GM21381 (cell line): ENCODE measurements around the gene TMEM235.
A peak's percentile ranks its signal among the peaks of the same experiment; 100 is the strongest.
"Not testable (repeated sequence)": the region's sequence is repeated elsewhere in the genome, so short reads cannot be mapped to it uniquely, and the experiment has no call there.

Experiments used
- ATAC-seq: cut with Tn5 transposase; IDR thresholded peaks from one replicate; pipeline ENCODE4 v1.9.1; 2021; ENCODE audit warnings: mild to moderate bottlenecking, moderate library complexity; ENCODE audit not compliant: unreplicated experiment

TMEM235 gene

DNA sequence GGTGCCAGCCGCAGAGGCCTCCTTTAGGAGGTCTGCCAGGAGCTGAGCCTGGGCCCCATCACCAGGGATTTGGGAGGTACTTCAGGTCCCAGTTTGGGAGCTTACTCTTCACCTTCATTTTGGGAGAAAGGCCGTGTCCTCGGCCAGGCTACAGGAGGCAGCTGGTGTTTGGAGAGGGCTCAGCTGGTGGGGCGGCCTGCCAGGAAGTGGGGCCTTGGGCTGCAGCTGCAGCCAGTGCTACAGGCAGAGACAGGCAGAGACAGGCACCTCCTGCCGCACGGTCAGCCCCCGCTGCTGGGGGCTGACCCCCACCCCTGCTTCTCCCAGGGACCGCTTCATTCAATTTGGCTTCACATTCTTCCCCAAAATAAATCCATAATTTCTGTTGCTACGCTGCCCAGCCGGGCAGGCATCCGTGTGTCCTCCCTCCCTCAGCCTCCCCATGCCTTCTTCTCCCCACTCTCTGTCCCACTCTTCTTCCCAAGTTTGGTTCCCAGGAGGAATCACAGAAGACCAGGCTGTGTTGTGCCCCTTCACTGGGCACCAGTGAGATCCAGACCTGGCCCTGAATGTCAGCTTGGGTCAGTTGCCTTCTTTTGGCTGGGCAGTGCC lies 6.1 kb downstream of the TMEM235 start:
- ATAC-seq, result no peak

DNA sequence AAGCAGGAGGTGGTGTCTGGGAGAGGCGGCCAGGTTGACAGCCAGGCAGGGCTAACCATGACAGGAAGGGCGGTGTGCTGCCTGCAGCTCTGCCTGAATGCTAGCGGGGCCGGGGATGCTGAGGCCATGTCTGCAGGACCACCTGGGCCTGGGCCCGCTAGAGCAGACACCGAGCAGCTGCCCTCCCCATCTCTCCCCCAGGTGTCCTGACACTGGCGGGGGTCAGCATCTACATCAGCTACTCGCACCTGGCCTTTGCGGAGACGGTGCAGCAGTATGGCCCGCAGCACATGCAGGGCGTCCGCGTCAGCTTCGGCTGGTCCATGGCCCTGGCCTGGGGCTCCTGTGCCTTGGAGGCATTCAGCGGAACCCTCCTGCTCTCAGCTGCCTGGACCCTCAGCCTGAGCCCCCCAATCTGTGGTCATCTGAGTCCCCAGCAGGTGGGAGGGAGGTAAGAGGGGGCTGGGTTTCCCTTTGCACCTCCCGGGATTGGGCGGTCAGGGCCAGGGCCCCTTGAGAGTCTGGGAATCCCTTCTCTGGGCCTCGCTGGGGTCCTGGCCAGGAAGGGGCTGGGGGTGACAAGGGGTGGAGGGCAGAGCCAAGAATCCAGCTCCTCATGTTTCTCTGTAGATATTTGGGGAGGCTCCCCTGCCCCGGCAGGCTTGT lies 7.5 kb downstream of the TMEM235 start:
- no peak for ATAC-seq

DNA sequence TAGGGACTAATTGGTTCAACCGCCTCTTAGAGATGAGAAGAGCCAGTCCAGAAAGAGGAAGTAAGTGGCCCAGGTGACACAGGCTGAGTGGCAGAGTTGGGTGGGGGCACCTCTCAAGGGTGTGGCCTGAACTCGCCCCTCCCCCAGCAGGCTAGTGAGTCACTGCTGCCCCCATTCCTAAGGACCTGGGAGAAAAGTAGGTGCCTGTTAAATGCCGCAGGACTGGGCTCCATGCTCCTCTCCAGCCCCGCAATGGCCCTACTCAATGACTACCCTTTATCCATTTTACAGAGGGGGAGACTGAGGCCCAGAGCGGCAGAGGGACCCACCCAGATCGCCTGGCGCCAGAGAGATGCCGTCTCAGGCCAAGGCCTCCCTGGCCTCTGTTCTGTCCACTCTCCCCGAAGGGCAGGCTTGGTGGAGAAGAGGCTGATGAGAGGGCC lies 8.1 kb downstream of the TMEM235 start:
- ATAC-seq, result no peak

DNA sequence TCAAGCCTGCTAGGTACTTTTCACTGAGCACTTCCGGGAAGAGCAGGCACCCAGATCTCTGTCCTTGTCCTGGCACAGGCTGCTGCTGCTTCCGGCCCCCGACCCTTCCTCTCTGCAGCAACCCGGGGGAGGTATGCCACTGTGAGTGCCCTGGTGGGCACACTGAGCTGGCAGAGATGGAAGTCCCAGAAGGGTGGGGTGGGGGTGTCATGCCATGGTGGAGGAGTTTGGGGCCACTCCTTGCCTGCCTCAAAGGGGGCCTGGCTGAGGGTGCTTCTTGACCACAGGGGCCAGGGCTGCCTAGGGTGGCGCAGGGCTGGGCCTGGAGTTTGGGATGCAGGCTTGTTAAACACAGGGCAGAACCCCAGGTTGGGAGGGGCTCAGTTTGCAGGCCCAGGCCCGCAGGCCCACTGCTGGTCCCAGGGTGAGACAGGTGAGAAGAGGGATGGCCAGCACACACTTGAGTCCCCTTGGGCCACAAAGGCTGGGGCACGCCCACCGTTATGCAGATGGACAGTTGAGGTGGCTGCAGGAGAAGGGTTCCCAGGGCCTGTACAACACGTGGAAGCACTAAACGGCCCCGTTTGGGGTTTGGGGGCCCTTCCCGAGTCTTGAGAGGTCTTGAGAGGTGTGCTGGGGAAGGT lies 8.7 kb downstream of the TMEM235 start:
- ATAC-seq, result no peak

DNA sequence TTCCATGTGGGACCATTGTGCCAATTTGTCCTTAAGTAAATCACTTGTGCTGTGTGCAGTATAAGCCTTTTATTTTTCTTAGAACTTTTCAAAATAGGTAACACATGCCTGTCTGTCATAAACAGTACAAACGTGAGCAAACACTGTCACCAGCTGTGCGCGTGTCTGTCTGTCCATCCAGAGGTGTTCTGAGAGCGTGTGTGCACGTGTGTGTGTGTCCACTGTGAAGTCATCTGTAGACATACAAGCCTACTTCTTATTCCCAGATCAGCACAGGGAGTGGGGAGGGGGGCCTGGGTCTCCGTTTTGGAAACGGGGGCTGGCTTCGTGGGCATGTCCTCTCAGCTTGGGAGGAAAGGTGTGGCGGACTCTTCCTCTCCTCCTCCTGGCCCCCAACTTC lies 9.4 kb downstream of the TMEM235 start:
- ATAC-seq, result no peak

DNA sequence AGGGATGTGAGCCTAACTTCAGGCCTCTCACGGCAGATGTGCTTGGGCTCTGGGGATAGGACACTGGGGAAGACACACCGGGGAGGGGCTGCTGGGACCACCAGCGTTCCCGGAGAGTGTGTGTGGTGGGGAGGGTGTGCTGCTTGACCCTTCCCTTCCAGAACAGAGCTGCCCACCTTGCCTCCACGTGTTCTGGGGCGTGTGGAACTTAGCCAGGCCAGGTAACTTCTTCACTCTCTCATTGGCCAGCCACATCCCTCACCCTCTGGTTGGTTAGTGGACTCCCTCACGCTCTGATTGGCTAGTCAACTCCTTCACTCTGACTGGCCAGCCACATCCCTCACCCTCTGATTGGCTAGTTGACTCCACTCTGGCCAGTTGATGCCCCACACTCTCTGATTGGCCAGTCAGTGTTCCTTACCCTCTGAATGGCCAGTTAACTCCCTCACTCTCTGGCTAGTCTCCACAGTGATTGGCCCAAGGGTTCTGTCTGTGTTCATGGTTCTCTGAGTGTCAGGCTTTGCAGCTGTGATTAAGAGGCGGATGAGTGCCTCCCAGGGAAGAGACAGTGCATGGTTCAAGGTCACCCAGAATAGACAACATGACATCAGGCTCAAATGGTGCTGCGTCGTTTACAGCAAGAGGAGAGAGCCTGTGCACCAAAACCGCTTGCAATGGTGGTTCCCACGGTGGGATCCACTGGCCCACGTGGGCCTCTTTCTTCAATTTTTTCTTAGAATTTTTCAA lies 10.0 kb downstream of the TMEM235 start:
- ATAC-seq, result no peak

DNA sequence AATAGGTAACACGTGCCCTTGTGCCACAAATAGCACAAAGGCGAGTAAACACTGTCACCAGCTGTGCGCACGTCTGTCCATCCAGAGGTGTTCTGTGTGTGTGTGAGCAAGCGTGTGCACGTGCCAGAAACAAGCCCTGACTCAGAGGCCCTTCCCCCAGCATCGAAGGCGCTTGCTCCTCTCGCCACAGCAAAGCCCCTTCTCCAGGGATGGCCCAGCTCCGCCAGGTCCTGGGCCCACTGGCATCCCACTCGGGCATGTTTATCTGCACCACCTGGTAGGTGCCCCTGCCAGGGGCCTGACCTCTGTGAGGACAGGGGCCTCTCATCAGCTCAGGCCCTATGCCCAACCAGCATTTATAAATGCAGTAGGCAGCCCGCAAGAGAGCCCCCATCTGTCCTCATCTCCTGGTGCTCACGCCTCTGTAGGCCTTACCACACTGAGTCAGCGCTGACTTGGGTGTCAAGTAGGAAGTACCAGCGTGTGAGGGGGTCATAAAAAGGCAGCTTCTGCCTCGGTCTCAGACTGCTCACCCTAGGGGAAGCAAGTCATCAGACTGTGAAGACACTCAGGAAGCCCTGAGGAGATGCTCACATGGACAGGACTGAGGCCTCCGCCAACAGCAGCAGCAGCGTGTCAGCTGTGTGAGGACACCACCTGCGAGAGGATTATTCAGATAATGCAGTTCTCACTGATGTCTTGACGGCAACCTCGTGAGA lies 10.8 kb downstream of the TMEM235 start:
- no peak for ATAC-seq

DNA sequence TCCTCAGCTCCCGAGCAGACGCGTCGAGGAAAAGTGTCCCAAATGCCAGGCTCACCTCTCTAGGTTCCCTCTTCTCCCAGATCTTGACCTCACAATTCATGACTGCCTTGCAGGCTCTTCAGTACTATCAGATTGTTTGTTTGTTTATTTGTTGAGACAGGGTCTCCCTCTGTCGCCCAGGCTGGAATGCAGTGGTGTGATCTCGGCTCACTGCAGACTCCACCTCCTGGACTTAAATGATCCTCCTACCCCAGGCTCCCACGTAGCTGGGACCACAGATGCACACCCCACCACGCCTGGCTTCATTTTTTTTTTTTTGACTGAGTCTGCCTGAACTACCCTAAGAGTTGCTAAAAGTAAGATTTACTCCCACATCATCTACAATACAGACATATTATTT lies 15.9 kb downstream of the TMEM235 start:
- no peak for ATAC-seq

DNA sequence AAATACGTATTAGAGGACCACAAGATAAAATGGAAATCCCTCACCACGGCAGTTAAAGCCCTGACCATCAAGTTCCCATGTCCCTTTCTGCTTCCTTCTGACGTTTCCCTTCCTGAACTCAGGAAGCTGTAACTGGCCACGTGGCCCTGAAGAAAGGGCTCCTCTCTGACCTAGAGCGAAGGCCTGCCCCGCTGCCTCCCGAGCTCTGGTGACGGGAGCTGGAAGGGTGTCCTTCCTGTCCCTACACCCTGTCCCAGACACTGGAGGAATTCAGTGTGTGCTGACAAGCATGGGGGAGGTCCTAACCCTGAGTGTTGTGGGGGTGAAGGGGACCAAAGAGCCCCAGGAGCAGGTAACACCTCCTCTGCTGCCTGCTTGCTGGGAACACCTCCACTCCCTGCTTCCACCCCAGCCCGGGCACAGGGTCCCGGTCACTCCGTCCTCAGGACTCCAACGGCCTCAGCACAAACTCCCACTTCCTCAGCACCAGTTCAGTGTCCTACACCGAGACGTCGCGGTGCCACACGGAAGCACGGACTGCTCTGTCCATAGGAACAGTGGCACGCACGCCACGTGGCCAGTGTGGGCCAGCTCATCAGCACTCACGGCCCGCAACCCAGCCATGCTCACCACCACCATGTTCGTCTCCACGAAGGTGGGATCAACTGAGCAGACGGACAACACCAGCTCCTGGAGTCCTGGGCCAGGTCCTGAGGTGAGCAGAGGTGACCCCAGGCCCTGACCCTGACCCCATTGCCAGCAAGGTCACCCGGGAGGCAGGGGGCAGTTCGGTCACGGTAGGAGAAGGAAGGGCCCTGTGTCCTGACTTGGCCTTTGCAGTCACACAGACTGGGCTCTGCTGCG lies 16.9 kb downstream of the TMEM235 start:
- ATAC-seq, result no peak

DNA sequence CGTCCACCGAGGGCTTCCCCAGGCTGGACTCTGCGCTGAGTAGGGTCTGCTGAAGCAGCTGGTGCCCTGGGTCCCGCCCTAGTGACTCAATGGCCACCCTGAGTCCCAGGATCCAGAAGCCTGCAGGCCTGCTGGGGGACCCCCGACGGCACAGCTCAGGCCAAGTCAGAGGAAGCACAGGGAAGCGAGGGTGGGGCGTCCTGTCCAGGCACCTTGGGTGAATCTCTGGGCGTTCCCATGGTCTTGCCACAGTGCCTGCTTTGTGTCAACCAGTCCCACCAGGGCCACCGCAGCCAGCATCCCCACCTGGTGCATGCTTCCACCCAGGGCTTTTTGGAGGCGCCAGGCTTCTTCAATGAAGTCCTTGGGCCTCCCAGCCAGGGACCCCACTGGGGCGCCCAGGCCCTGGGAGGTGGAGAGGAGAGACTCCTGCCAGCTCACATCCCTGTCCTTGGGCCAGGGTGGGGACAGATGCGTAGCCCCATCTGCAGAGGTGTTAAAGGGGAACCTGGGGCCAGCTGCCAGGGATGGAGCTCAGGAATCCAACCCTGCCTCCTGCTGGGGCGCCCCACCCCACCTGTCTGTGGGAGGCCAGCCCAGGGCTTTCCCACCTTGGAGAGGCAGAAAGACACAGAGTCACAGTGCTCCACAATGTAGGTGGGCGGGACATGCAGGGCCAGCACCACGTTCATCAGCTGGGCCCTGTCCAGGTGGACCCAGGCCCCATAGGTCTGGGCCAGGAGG lies 17.8 kb downstream of the TMEM235 start:
- ATAC-seq, result no peak

DNA sequence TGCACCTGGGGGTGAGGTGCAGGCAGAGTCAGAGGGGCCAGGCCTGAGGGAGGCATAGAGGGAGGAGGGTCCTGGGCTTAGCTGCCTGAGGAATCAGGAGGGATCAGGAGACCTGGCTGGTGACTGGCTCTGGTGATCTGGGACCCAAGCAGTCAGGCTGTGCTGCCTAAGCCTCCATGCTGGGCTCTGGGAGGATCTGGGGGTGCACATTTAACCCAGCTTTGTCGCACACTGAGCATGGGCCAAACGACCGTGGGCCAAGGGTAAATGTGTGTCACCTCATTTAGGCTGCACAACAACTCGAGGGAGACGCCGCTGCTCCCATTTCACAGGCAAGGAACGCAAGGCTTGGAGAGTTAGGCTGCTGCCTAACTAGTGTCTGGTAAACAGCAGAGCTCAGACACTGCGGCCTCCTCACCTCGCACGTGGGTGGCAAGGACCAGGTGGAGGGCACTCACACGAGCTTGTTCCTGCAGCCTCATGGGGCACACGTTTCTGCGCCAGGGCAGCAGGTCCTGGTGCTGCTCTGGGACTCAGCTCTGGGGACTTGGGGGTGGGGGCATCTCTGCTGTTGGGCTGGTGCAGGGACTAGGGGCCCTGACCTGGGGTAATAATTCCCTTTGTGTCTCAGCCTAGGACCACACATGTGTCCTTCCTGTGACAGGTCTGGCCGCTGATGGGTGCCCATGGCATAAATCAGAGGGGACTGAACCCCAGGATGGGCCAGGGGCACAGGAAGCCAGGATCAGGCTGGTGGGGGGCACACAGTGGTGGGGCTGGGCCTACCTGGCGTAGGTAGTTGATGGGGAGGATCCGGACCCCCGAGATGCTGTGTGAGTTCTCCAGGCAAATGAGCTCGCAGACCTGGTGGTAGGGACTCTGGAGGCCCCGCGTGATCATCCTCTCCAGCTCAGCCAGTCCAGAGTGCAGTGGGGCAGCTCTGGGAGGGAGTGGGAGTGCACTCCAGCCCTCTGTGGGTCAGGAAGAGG lies 18.7 kb downstream of the TMEM235 start:
- no peak for ATAC-seq

DNA sequence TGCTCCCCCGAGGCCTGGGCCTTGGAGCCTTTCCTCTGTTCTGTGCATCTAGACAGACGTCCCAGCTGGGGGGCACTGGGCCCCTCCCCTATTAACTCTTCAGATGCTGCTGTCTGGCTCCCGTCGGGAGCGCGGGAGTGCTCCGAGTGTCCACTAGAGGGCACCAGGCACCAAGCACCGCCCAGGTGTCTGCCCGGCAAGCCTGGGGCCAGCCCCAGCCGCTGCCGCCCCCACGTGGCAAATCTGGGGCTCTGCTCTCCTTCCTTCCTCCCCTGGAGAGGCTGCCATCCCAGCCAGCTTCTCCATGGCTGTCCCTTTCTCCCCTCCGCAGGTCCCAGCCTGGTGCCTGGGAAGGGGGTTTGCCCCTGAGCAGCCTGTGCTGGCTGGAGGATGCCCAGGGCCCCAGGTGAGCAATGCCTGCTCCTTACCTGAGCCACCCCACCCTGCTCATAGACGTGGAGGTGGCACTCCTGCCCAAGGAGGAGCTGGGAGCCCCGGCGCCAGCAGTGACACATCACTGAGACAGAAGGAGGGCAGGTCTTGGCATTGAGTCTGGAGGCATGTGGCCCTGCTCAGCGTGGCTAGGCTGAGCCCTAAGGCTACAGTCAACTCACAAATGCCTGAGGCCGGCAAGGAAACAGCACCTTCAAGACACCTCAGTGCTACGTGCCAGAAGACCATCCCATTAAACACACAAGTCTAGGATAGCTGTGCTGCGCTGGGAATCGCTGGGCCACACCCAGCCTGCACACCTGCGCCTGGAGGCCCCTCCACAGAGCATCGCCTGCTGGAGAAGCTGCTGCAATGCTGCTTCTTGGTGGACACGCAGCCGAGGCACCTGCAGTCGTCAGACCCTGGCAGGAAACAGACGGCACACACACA lies 19.7 kb downstream of the TMEM235 start:
- peak; percentile 52 for ATAC-seq

DNA sequence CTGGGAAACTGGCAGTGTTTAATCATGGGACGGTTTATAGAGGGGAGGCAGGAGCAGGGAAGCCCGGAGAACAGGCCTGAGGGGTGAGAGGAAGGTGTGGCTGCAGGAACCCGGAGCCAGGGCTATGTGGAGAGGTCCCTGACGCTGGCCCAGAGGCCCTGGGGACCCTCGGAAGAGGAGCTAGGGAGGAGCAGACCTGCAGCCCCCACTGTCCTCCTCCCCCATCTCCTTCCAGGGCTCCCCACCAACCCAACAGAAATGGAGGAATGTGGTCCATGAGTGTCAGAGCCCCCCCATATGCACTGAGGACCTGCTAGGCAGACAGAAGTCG lies 20.3 kb downstream of the TMEM235 start:
- no peak for ATAC-seq

DNA sequence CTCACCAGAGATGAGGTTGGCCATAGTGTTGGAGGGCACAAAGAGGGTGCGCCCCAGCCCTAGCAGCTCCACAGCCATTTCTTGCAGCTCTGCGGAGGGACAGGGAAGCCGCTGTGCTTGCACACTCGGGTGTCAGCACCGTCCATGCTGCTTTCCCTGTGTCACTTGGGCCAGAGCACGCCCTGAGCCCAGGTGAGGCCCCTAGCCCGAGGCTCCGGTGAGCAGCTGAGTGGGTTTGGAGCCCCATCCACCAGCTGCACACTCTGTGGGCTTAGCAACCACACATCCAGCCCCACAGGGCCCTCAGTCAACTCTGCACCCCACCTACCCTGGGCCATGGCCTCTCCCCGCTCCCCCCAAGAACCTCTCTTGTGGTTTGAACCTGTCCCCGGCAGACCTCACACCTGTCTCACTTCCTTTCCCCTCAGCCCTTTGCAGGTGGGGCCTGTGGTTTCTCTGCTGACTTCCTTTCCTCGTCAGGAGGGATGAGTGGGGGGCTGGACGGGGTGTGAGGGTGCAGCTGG lies 20.7 kb downstream of the TMEM235 start:
- no peak for ATAC-seq

DNA sequence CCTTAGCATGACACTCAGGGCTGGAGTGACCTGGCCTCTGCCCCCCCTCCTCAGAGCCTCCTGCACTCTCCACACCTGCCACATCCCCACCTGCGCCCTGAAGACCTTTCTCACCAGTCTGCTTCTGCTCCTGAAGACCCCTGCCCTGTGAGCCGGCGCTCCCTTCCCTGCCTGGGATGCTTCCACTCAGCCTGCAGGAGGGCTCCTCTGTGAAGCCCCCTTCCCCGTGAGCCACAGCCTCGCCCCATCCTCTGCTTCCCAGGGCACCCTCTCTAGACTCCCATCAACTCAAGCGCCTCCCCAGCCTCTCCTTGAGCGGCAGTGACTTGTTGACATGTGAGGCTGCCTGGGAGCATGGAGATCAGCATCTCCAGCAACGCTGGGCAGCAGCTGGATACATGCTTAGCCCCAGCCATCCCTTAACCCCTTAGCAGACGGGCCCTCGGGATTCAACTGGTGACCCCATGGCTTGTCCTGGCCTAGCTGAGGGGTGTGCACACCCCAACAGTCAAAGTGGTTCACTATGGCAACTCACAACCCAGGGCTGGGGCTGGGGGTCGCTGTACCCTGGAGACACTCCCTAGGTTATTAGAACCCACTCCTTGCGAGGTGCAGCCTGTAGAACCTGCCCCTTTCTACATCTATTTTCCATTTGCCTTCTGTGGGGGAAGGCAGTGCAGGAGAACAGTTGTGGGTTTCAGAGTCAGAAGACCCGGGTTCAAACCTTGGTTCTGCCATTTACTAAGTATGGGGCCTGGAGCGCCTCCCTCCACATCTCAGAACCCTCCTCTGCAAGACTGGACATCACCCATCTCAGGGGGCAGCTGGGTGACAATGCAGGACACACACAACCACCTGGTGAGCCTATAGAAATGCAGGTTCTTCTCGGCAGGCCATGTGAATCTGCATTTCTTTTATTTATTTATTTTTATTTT lies 21.5 kb downstream of the TMEM235 start:
- no peak for ATAC-seq

DNA sequence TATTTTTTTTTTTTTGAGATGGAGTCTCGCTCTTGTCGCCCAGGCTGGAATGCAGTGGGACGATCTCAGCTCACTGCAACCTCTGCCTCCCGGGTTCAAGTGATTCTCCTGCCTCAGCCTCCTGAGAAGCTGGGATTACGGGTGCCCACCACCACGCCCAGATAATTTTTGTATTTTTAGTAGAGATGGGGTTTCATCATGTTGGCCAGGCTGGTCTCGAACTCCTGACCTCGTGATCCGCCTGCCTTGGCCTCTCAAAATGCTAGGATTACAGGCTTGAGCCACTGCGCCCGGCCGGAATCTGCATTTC lies 22.2 kb downstream of the TMEM235 start:
- not testable (repeated sequence) for ATAC-seq
